Caco-2 (cell line): ENCODE results near the gene MX2. TPM values are rescaled to one million over a fixed set of nuclear protein-coding genes. Genes with fewer than 3 reads are reported as not detected.

Source experiments
- BruUV-seq: library from RNA; stranded (reverse); fragments of 400-500 nt; replicated peaks from 2 replicates; lab custom pipeline; 2021; lab: Mats Ljungman, UMichigan
- CTCF ChIA-PET: fragments of 300-600 bp; sonication (Branson Sonifier 250); formaldehyde crosslinking; loops from one replicate; lab custom pipeline; 2022; ENCODE audit warnings: antibody characterized with exemption; lab: Charles Lee
- POLR2A ChIA-PET: fragments of 300-600 bp; sonication (Branson Sonifier 250); formaldehyde crosslinking; loops from one replicate; lab custom pipeline; 2022; ENCODE audit warnings: antibody characterized with exemption; lab: Charles Lee
- DNase-seq, 2 experiments: peaks; one replicate each; pipeline versions ENCODE4 v3.0.0 to v3.0.0-alpha.2; 2020 to 2022
- H3K27me3 ChIP-seq: replicated peaks from 2 replicates; pipeline ENCODE4 v1.6.0; 2011; ENCODE audit warnings: low read length; ENCODE audit not compliant: control insufficient read depth, insufficient read depth
- H3K36me3 ChIP-seq: 2 replicates; pipeline ENCODE4 v1.5.1; 2011; ENCODE audit warnings: low read length; ENCODE audit not compliant: control insufficient read depth, insufficient read depth
- H3K4me1 ChIP-seq: fragments of 250-450 bp; sonication (Bioruptor Pico); 2 replicates; pipeline ENCODE4 v1.5.1; 2020; ENCODE audit warnings: mild to moderate bottlenecking
- H3K4me3 ChIP-seq: 2 replicates; pipeline ENCODE4 v1.5.1; 2011; ENCODE audit warnings: low read depth, mild to moderate bottlenecking, control low read depth, low read length
- H3K9me3 ChIP-seq: fragments of 250-450 bp; sonication (Bioruptor Pico); 2 replicates; pipeline ENCODE4 v1.5.1; 2020; ENCODE audit warnings: mild to moderate bottlenecking, moderate library complexity
- H3K27ac Mint-ChIP-seq: one replicate; pipeline ENCODE4 v1.8.0; 2022; ENCODE audit warnings: mixed read lengths; ENCODE audit not compliant: unreplicated experiment
- H3K27me3 Mint-ChIP-seq: one replicate; pipeline ENCODE4 v1.8.0; 2022; ENCODE audit warnings: mixed read lengths; ENCODE audit not compliant: insufficient read depth, unreplicated experiment
- H3K36me3 Mint-ChIP-seq: one replicate; pipeline ENCODE4 v1.8.0; 2022; ENCODE audit warnings: mild to moderate bottlenecking, mixed read lengths; ENCODE audit not compliant: insufficient read depth, unreplicated experiment
- H3K4me1 Mint-ChIP-seq: one replicate; pipeline ENCODE4 v1.8.0; 2022; ENCODE audit warnings: low read depth, mixed read lengths; ENCODE audit not compliant: unreplicated experiment
- H3K4me3 Mint-ChIP-seq: one replicate; pipeline ENCODE4 v1.8.0; 2022; ENCODE audit warnings: mild to moderate bottlenecking, moderate library complexity, mixed read lengths; ENCODE audit not compliant: unreplicated experiment
- H3K9me3 Mint-ChIP-seq: one replicate; pipeline ENCODE4 v1.8.0; 2022; ENCODE audit warnings: mixed read lengths; ENCODE audit not compliant: unreplicated experiment
- intact Hi-C: fragments of 100-400 bp; cut with micrococcal nuclease; formaldehyde crosslinking; loops from one replicate; pipeline ENCODE4 v1.10.0; 2022; ENCODE audit not compliant: unreplicated experiment
- total RNA-seq: library from RNA; stranded (reverse); gene quantifications from 2 replicates; pipeline ENCODE4 v1.2.3, GENCODE V29; 2022
- TF ChIP-seq, protein P1 (sequence below), 2 experiments: fragments of 200-600 bp in 1 of 2; IDR thresholded peaks; 1 replicate in 1 of 2; 2 replicates in 1 of 2; pipeline versions ENCODE4 v1.5.1 to v1.8.0; 2011 to 2022; ENCODE audit warnings: antibody characterized with exemption in 1 of 2, control low read depth in 1 of 2, inconsistent platforms in 1 of 2, low read depth in 1 of 2, low read length in 1 of 2, mild to moderate bottlenecking in 1 of 2, moderate library complexity in 1 of 2; ENCODE audit not compliant: insufficient read depth in 1 of 2, severe bottlenecking in 1 of 2, unreplicated experiment in 1 of 2

Gene MX2
- total RNA-seq, 1 experiment from 2014 or later, result 0.84 TPM

DNA sequence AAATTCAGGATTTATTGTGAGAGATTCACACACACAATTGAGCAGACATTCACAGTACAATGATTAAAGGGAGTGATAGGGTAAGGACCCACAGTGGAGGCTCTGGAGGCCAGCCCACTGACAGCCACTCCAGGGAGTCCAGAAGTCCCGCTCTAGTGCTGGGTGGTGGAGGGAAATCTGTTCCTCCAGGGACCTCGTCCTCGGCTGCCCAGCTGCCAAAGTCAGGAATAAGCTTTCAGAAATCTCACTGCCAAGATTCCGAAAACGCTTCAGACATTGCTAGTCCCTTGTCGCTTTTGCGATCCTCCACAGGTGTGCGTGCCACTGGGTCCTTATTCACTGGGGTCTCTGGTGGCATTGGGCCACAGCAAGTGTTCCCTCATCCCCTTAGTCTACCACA is 66.5 kb downstream of the MX2 start:
- TF ChIP-seq, protein P1, sequence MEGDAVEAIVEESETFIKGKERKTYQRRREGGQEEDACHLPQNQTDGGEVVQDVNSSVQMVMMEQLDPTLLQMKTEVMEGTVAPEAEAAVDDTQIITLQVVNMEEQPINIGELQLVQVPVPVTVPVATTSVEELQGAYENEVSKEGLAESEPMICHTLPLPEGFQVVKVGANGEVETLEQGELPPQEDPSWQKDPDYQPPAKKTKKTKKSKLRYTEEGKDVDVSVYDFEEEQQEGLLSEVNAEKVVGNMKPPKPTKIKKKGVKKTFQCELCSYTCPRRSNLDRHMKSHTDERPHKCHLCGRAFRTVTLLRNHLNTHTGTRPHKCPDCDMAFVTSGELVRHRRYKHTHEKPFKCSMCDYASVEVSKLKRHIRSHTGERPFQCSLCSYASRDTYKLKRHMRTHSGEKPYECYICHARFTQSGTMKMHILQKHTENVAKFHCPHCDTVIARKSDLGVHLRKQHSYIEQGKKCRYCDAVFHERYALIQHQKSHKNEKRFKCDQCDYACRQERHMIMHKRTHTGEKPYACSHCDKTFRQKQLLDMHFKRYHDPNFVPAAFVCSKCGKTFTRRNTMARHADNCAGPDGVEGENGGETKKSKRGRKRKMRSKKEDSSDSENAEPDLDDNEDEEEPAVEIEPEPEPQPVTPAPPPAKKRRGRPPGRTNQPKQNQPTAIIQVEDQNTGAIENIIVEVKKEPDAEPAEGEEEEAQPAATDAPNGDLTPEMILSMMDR (IDR thresholded peaks at IDR 0.05; ENCODE audit: insufficient read depth in 1 of 2, low read depth in 1 of 2, low read length in 1 of 2, severe bottlenecking in 1 of 2, unreplicated experiment in 1 of 2), result no peak
- ChIA-PET CTCF (no interaction called here), POLR2A (no interaction called here)
- no peak for DNase-seq
- no peaks in the 10 kb centered on the region for H3K36me3 Mint-ChIP-seq
- no peaks in the 10 kb centered on the region for H3K9me3 Mint-ChIP-seq
- Histone ChIP-seq H3K27me3 (no peaks in the 10 kb centered on the region), H3K4me1 (peaks cover 5% of the 10 kb centered on the region), H3K4me3 (no peak overlapping the region), H3K36me3 (no peaks in the 10 kb centered on the region), H3K9me3 (no peaks in the 10 kb centered on the region)
- no peak overlapping the region for H3K27ac Mint-ChIP-seq
- no peaks in the 10 kb centered on the region for H3K4me1 Mint-ChIP-seq
- H3K4me3 Mint-ChIP-seq, result no peak overlapping the region
- H3K27me3 Mint-ChIP-seq, result no peaks in the 10 kb centered on the region
- intact Hi-C loops, result no loop called here
- BruUV-seq, result no TSS peak

DNA sequence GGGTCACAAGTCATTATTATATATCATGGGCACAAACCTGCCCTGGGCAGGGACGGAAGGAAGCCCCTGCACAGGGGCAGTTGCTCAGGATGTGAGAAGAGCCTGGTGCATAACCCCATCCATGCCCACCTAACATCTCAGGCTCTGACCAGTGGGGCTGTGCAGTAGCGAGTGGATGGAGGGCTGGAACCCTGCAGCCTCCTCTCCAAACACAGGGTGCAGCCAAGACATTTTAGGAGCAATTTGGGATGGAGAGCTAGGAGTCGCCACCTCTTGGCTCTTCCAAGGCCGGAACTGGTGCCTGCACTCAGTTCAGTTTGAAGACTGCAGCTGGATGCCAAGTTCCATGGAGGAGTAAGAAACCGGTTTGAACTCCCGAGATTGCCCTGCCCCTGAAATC is 67.0 kb downstream of the MX2 start:
- ChIA-PET CTCF (no interaction called here), POLR2A (no interaction called here)
- Mint-ChIP-seq H3K36me3 (no peaks in the 10 kb centered on the region), H3K4me3 (no peak overlapping the region), H3K4me1 (no peaks in the 10 kb centered on the region), H3K9me3 (no peaks in the 10 kb centered on the region), H3K27ac (no peak overlapping the region), H3K27me3 (no peaks in the 10 kb centered on the region)
- peaks cover 5% of the 10 kb centered on the region for H3K4me1 ChIP-seq
- no peaks in the 10 kb centered on the region for H3K36me3 ChIP-seq
- intact Hi-C loops, result no loop called here
- no peaks in the 10 kb centered on the region for H3K27me3 ChIP-seq
- no peak for DNase-seq
- TF ChIP-seq, protein P1 (IDR thresholded peaks at IDR 0.05; ENCODE audit: insufficient read depth in 1 of 2, low read depth in 1 of 2, low read length in 1 of 2, severe bottlenecking in 1 of 2, unreplicated experiment in 1 of 2), result no peak
- no peaks in the 10 kb centered on the region for H3K9me3 ChIP-seq
- no peak overlapping the region for H3K4me3 ChIP-seq
- no TSS peak for BruUV-seq

DNA sequence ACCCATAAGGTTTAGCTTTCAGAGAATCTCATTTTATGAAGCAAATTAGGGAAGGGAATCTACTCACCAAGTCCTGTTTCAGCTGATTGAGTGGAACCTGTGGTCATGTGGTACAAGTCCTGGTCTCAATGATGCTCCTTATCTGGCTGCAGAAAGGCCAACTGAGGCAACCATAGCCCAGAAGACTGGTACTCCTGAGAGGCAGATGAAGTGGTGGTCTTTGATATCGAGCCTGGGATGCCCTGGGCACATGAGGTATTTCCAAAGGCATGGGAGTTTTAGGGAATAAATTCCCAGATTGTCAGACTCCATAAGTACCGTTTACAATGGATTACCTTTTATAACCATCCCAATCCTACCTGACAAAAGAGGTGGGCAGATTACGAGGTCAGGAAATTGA is 67.5 kb downstream of the MX2 start:
- no peaks in the 10 kb centered on the region for H3K36me3 Mint-ChIP-seq
- H3K27ac Mint-ChIP-seq, result no peak overlapping the region
- TF ChIP-seq, protein P1 (IDR thresholded peaks at IDR 0.05; ENCODE audit: insufficient read depth in 1 of 2, low read depth in 1 of 2, low read length in 1 of 2, severe bottlenecking in 1 of 2, unreplicated experiment in 1 of 2), result no peak
- no TSS peak for BruUV-seq
- H3K4me3 Mint-ChIP-seq, result no peak overlapping the region
- DNase-seq, result no peak
- no peak overlapping the region for H3K4me3 ChIP-seq
- no peaks in the 10 kb centered on the region for H3K27me3 ChIP-seq
- no peaks in the 10 kb centered on the region for H3K9me3 ChIP-seq
- POLR2A ChIA-PET, result no interaction called here
- peaks cover 5% of the 10 kb centered on the region for H3K4me1 ChIP-seq
- H3K4me1 Mint-ChIP-seq, result no peaks in the 10 kb centered on the region
- no peaks in the 10 kb centered on the region for H3K27me3 Mint-ChIP-seq
- intact Hi-C loops, result no loop called here
- CTCF ChIA-PET, result no interaction called here
- peaks cover 4% of the 10 kb centered on the region for H3K9me3 Mint-ChIP-seq
- H3K36me3 ChIP-seq, result no peaks in the 10 kb centered on the region
